HFFc6 (cell line): ENCODE measurements around the gene DCAKD. TPM values are rescaled to one million over a fixed set of nuclear protein-coding genes. Genes with fewer than 3 reads are reported as not detected.

Source experiments
- DNase-seq: peaks from one replicate; pipeline ENCODE4 v3.0.0-alpha.2; 2018
- H3K27ac Mint-ChIP-seq: 2 replicates; pipeline ENCODE4 v1.8.0; 2020; ENCODE audit warnings: mild to moderate bottlenecking, mixed read lengths
- H3K27me3 Mint-ChIP-seq: 2 replicates; pipeline ENCODE4 v1.8.0; 2021; ENCODE audit warnings: mild to moderate bottlenecking, moderate library complexity, mixed read lengths; ENCODE audit not compliant: insufficient read depth
- H3K36me3 Mint-ChIP-seq: 2 replicates; pipeline ENCODE4 v1.8.0; 2021; ENCODE audit warnings: low read depth, mixed read lengths
- H3K4me1 Mint-ChIP-seq: 2 replicates; pipeline ENCODE4 v1.8.0; 2020; ENCODE audit warnings: low read depth, mixed read lengths
- H3K4me3 Mint-ChIP-seq: 2 replicates; pipeline ENCODE4 v1.8.0; 2020; ENCODE audit warnings: mild to moderate bottlenecking, moderate library complexity, mixed read lengths
- H3K9me3 Mint-ChIP-seq: 2 replicates; pipeline ENCODE4 v1.8.0; 2020; ENCODE audit warnings: mild to moderate bottlenecking, mixed read lengths
- CTCF ChIP-seq: fragments of 200-600 bp; sonication (generic); IDR thresholded peaks from 2 replicates; pipeline ENCODE4 v1.5.0; 2021; ENCODE audit warnings: antibody characterized with exemption, mild to moderate bottlenecking
- total RNA-seq, 6 experiments: library from RNA; stranded (reverse); fragmentation: NEBNext Ultra II Directional; extraction: Animal tissue kit (Norgen Biotek cat#: 25700); gene quantifications; 2 replicates in 1 of 6; 3 replicates in 5 of 6; pipeline ENCODE4 v1.2.3, GENCODE V29; 2021

Gene DCAKD
- total RNA-seq, 6 experiments from 2014 or later: 34.0 to 38.9 (median 35.8) TPM

GRCh38 chr17:45081047-45081703, 29.7 kb upstream of the DCAKD start:
- no peak overlapping the region for H3K27ac Mint-ChIP-seq
- H3K4me3 Mint-ChIP-seq: no peak overlapping the region
- DNase-seq: no peak
- no peak for TF ChIP-seq CTCF
- H3K4me1 Mint-ChIP-seq: peaks cover 8% of the 10 kb centered on the region
- peaks cover 21% of the 10 kb centered on the region; the same call in 1 of the 2 replicates for H3K36me3 Mint-ChIP-seq
- H3K9me3 Mint-ChIP-seq: no peaks in the 10 kb centered on the region
- no peaks in the 10 kb centered on the region for H3K27me3 Mint-ChIP-seq

GRCh38 chr17:45077643-45078042, 26.2 kb upstream of the DCAKD start:
- H3K36me3 Mint-ChIP-seq: peaks cover 29% of the 10 kb centered on the region; the same call in 1 of the 2 replicates
- TF ChIP-seq CTCF: no peak
- no peaks in the 10 kb centered on the region for H3K27me3 Mint-ChIP-seq
- H3K27ac Mint-ChIP-seq: no peak overlapping the region
- H3K4me1 Mint-ChIP-seq: peaks cover 33% of the 10 kb centered on the region
- H3K4me3 Mint-ChIP-seq: no peak overlapping the region
- no peaks in the 10 kb centered on the region for H3K9me3 Mint-ChIP-seq
- no peak for DNase-seq

- Mint-ChIP-seq H3K4me1 (peaks cover 44% of the 10 kb centered on the region), H3K27me3 (no peaks in the 10 kb centered on the region), H3K27ac (peak overlapping the region; percentile 89), H3K36me3 (peaks cover 32% of the 10 kb centered on the region), H3K9me3 (no peaks in the 10 kb centered on the region), H3K4me3 (peak overlapping the region; percentile 33)
- peak; percentile 38 for DNase-seq
- TF ChIP-seq CTCF: no peak
These were observed 22.1 kb upstream of the DCAKD start for GRCh38 chr17:45073414-45074070.

GRCh38 chr17:45070809-45071208, 19.4 kb upstream of the DCAKD start:
- no peak overlapping the region for H3K4me3 Mint-ChIP-seq
- peaks cover 33% of the 10 kb centered on the region for H3K36me3 Mint-ChIP-seq
- no peaks in the 10 kb centered on the region for H3K27me3 Mint-ChIP-seq
- no peaks in the 10 kb centered on the region for H3K9me3 Mint-ChIP-seq
- peaks cover 40% of the 10 kb centered on the region for H3K4me1 Mint-ChIP-seq
- no peak for DNase-seq
- no peak for TF ChIP-seq CTCF
- H3K27ac Mint-ChIP-seq: peak overlapping the region; percentile 36; the same call in 1 of the 2 replicates

GRCh38 chr17:45070001-45070400, 18.6 kb upstream of the DCAKD start:
- H3K4me1 Mint-ChIP-seq: peaks cover 39% of the 10 kb centered on the region
- no peak overlapping the region for H3K27ac Mint-ChIP-seq
- no peak overlapping the region for H3K4me3 Mint-ChIP-seq
- H3K27me3 Mint-ChIP-seq: no peaks in the 10 kb centered on the region
- no peaks in the 10 kb centered on the region for H3K9me3 Mint-ChIP-seq
- no peak for TF ChIP-seq CTCF
- no peak for DNase-seq
- H3K36me3 Mint-ChIP-seq: peaks cover 33% of the 10 kb centered on the region
